ENCODE results near the gene EPB41. TPM values are rescaled to one million over a fixed set of nuclear protein-coding genes. Genes with fewer than 3 reads are reported as not detected.
A peak's percentile ranks its signal among the peaks of the same experiment; 100 is the strongest.

Gene EPB41
- total and polyA plus RNA-seq, 4 donors, result 10.7 to 189 (median 38.1) TPM

GRCh38 chr1:28913786-28914227 lies 562 bp upstream of the EPB41 start:
- Histone ChIP-seq H3K36me3 (ENCODE audit: control insufficient read depth in 4 of 4, insufficient read depth in 3 of 4, low read depth in 1 of 4, low read length in 3 of 4) (no peaks in the 10 kb centered on the region), H3K9ac (ENCODE audit: low read depth in 1 of 2, low read length in 2 of 2) (peak overlapping the region in 1 of 2 donors; percentile 58), H3K27ac (ENCODE audit: low read depth in 1 of 2, low read length in 2 of 2) (peak overlapping the region; percentile 9 to 36), H3K4me3 (ENCODE audit: low read depth in 1 of 3, low read length in 3 of 3) (peak overlapping the region; percentile 2 to 74 (median 50)), H3K27me3 (ENCODE audit: control insufficient read depth in 4 of 4, insufficient read depth in 4 of 4, low read length in 3 of 4) (no peaks in the 10 kb centered on the region), H3K4me1 (ENCODE audit: control insufficient read depth in 4 of 4, insufficient read depth in 4 of 4, low read length in 3 of 4) (peaks cover 3 to 21% (median 14%) of the 10 kb centered on the region in 4 donors), H3K9me3 (ENCODE audit: control insufficient read depth in 4 of 4, low read length in 3 of 4) (no peaks in the 10 kb centered on the region)
- 40% methylated on average over 10 of the region's 10 CpGs for WGBS
- no peak for TF ChIP-seq FOXA2 (IDR thresholded peaks at IDR 0.05)
- no peak for TF ChIP-seq TAF1 (conservative IDR thresholded peaks at IDR 0.05)
- no peak for TF ChIP-seq CTCF (IDR thresholded peaks at IDR 0.05; ENCODE audit: low read depth, low read length, missing input control)
- no peak for TF ChIP-seq FOXA1 (IDR thresholded peaks at IDR 0.05)
- TF ChIP-seq, protein P1, sequence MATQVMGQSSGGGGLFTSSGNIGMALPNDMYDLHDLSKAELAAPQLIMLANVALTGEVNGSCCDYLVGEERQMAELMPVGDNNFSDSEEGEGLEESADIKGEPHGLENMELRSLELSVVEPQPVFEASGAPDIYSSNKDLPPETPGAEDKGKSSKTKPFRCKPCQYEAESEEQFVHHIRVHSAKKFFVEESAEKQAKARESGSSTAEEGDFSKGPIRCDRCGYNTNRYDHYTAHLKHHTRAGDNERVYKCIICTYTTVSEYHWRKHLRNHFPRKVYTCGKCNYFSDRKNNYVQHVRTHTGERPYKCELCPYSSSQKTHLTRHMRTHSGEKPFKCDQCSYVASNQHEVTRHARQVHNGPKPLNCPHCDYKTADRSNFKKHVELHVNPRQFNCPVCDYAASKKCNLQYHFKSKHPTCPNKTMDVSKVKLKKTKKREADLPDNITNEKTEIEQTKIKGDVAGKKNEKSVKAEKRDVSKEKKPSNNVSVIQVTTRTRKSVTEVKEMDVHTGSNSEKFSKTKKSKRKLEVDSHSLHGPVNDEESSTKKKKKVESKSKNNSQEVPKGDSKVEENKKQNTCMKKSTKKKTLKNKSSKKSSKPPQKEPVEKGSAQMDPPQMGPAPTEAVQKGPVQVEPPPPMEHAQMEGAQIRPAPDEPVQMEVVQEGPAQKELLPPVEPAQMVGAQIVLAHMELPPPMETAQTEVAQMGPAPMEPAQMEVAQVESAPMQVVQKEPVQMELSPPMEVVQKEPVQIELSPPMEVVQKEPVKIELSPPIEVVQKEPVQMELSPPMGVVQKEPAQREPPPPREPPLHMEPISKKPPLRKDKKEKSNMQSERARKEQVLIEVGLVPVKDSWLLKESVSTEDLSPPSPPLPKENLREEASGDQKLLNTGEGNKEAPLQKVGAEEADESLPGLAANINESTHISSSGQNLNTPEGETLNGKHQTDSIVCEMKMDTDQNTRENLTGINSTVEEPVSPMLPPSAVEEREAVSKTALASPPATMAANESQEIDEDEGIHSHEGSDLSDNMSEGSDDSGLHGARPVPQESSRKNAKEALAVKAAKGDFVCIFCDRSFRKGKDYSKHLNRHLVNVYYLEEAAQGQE (IDR thresholded peaks at IDR 0.05), result no peak
- TF ChIP-seq JUND (IDR thresholded peaks at IDR 0.05), result no peak
- no peak for TF ChIP-seq GABPA (IDR thresholded peaks at IDR 0.05 in 1 of 2, conservative IDR thresholded peaks at IDR 0.05 in 1 of 2)
- TF ChIP-seq RXRA (IDR thresholded peaks at IDR 0.05), result no peak
- TF ChIP-seq, protein P2, sequence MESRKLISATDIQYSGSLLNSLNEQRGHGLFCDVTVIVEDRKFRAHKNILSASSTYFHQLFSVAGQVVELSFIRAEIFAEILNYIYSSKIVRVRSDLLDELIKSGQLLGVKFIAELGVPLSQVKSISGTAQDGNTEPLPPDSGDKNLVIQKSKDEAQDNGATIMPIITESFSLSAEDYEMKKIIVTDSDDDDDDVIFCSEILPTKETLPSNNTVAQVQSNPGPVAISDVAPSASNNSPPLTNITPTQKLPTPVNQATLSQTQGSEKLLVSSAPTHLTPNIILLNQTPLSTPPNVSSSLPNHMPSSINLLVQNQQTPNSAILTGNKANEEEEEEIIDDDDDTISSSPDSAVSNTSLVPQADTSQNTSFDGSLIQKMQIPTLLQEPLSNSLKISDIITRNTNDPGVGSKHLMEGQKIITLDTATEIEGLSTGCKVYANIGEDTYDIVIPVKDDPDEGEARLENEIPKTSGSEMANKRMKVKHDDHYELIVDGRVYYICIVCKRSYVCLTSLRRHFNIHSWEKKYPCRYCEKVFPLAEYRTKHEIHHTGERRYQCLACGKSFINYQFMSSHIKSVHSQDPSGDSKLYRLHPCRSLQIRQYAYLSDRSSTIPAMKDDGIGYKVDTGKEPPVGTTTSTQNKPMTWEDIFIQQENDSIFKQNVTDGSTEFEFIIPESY (IDR thresholded peaks at IDR 0.05), result no peak
- no peak for TF ChIP-seq MAX (IDR thresholded peaks at IDR 0.05)
- TF ChIP-seq, protein P3, sequence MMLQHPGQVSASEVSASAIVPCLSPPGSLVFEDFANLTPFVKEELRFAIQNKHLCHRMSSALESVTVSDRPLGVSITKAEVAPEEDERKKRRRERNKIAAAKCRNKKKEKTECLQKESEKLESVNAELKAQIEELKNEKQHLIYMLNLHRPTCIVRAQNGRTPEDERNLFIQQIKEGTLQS (IDR thresholded peaks at IDR 0.05), result no peak
- no peak for TF ChIP-seq HNF4G (IDR thresholded peaks at IDR 0.05)
- no peak for TF ChIP-seq RAD21 (IDR thresholded peaks at IDR 0.05)
- TF ChIP-seq EGR1 (IDR thresholded peaks at IDR 0.05; ENCODE audit: low read depth in 2 of 2), result no peak
- no peak for TF ChIP-seq YY1 (IDR thresholded peaks at IDR 0.05)
- no peak for DNase-seq (ENCODE audit: low spot score)

Measured in liver (tissue), 9 donors.